SH-SY5Y (cell line): ENCODE results near the gene NECAB2.

Experiments used
- GATA2 ChIP-seq: IDR thresholded peaks from 2 replicates; pipeline ENCODE4 v1.6.1; 2011; ENCODE audit warnings: mild to moderate bottlenecking, low read depth, low read length
- GATA3 ChIP-seq: IDR thresholded peaks from 2 replicates; pipeline ENCODE4 v1.6.1; 2011; ENCODE audit warnings: low read depth, mild to moderate bottlenecking, low read length, moderate library complexity

GRCh38 chr16:84048270-84048669, 80.2 kb downstream of the NECAB2 start:
- TF ChIP-seq GATA2 (no peak), GATA3 (no peak)
